HepG2 (cell line): ENCODE results near the gene MNT. TPM values are rescaled to one million over a fixed set of nuclear protein-coding genes. Genes with fewer than 3 reads are reported as not detected.

Experiments
- CENPT ChIP-seq: sonication (generic); formaldehyde crosslinking; IDR thresholded peaks from 2 replicates; pipeline ENCODE4 v1.8.0; 2022; ENCODE audit warnings: low read depth, mild to moderate bottlenecking, moderate library complexity, missing genetic modification reagents
- FOXC1 ChIP-seq: sonication (generic); formaldehyde crosslinking; IDR thresholded peaks from 2 replicates; pipeline ENCODE4 v1.8.0; 2022; ENCODE audit warnings: mild to moderate bottlenecking, missing genetic modification reagents, borderline replicate concordance
- JUNB ChIP-seq: sonication (generic); formaldehyde crosslinking; IDR thresholded peaks from 2 replicates; pipeline ENCODE4 v1.8.0; 2022; ENCODE audit warnings: missing genetic modification reagents, mild to moderate bottlenecking, borderline replicate concordance
- KAT2B ChIP-seq: fragments of 150-350 bp; IDR thresholded peaks from 2 replicates; pipeline ENCODE4 v1.6.1; 2014; ENCODE audit warnings: low read depth, low read length, borderline replicate concordance
- KDM1A ChIP-seq: IDR thresholded peaks from 2 replicates; pipeline ENCODE4 v1.6.1; 2016; ENCODE audit warnings: missing compliant biosample characterization
- MXD1 ChIP-seq: sonication (generic); formaldehyde crosslinking; IDR thresholded peaks from 2 replicates; pipeline ENCODE4 v1.4.0; 2020; ENCODE audit warnings: mild to moderate bottlenecking, missing genetic modification reagents
- RBAK ChIP-seq: sonication (generic); formaldehyde crosslinking; IDR thresholded peaks from 2 replicates; pipeline ENCODE4 v1.5.1; 2020; ENCODE audit warnings: mild to moderate bottlenecking, missing genetic modification reagents
- RXRA ChIP-seq: sonication (generic); formaldehyde crosslinking; IDR thresholded peaks from 2 replicates; pipeline ENCODE4 v1.5.1; 2020; ENCODE audit warnings: missing genetic modification reagents
- SIX4 ChIP-seq: sonication (generic); formaldehyde crosslinking; IDR thresholded peaks from 2 replicates; pipeline ENCODE4 v1.4.0; 2020; ENCODE audit warnings: missing genetic modification reagents
- SP5 ChIP-seq: IDR thresholded peaks from 2 replicates; pipeline ENCODE4 v1.6.1; 2016; ENCODE audit warnings: low read depth, borderline replicate concordance
- XRCC5 ChIP-seq: fragments of 200-400 bp; formaldehyde crosslinking; optimal IDR thresholded peaks from 2 replicates; pipeline ENCODE3; 2017; ENCODE audit warnings: mild to moderate bottlenecking, low read length
- ZFP91 ChIP-seq: sonication (generic); formaldehyde crosslinking; IDR thresholded peaks from 2 replicates; pipeline ENCODE4 v1.9.0; 2022; ENCODE audit warnings: missing genetic modification reagents, mild to moderate bottlenecking, borderline replicate concordance
- ZFY ChIP-seq: sonication (generic); formaldehyde crosslinking; IDR thresholded peaks from 2 replicates; pipeline ENCODE4 v1.4.0; 2020; ENCODE audit warnings: missing genetic modification reagents
- ZFYVE20 ChIP-seq: sonication (generic); formaldehyde crosslinking; IDR thresholded peaks from 2 replicates; pipeline ENCODE4 v1.8.0; 2023; ENCODE audit warnings: low read depth, mild to moderate bottlenecking, moderate library complexity, missing genetic modification reagents, borderline replicate concordance
- ZHX2 ChIP-seq, 2 experiments: sonication (generic) in 1 of 2; formaldehyde crosslinking in 1 of 2; IDR thresholded peaks; 2 replicates each; pipeline versions ENCODE4 v1.6.1 to v1.9.0; 2014 to 2022; ENCODE audit warnings: antibody characterized with exemption in 1 of 2, borderline replicate concordance in 1 of 2, inconsistent platforms in 1 of 2, low read depth in 1 of 2, missing genetic modification reagents in 1 of 2
- ZNF3 ChIP-seq: IDR thresholded peaks from 2 replicates; pipeline ENCODE4 v1.7.0; 2017; ENCODE audit warnings: inconsistent platforms
- ZNF367 ChIP-seq: sonication (generic); formaldehyde crosslinking; IDR thresholded peaks from 2 replicates; pipeline ENCODE4 v1.4.0; 2020; ENCODE audit warnings: missing genetic modification reagents, borderline replicate concordance
- polyA plus RNA-seq, 8 experiments: library from polyadenylated mRNA; depleted of rRNA in 3 of 8; stranded (reverse) in 7 of 8; unstranded in 1 of 8; fragments of >200 nt; fragmentation: Illumina TruSeq in 4 of 8; extraction: Trizol in 4 of 8; gene quantifications; 2 replicates each; pipeline versions ENCODE4 v1.2.1 to v1.2.3, GENCODE V29; 2011 to 2016; ENCODE audit warnings: low read depth in 4 of 8, missing spikeins in 1 of 8, mixed read lengths in 1 of 8; ENCODE audit not compliant: insufficient read depth in 1 of 8
- total RNA-seq, 5 experiments: library from RNA; depleted of rRNA; stranded (reverse); fragments of >200 nt; fragmentation: Illumina TruSeq; extraction: Trizol; gene quantifications; 2 replicates each; pipeline ENCODE4 v1.2.3, GENCODE V29; 2016; ENCODE audit warnings: low read depth in 1 of 5
- TF ChIP-seq, protein P1 (sequence below): sonication (generic); formaldehyde crosslinking; IDR thresholded peaks from 2 replicates; pipeline ENCODE4 v1.4.0; 2020; ENCODE audit warnings: mild to moderate bottlenecking, missing genetic modification reagents

The MNT gene
- total and polyA plus RNA-seq, 2 of the 13 experiments (the other 11 are each of a cell fraction or from before 2014, with no cell fraction given), result 2.1 to 3.5 TPM

GRCh38 chr17:2336215-2336851 lies 64.5 kb downstream of the MNT start, which contains the start of gene TSR1 (continued):
- TF ChIP-seq ZFP91, result peak; percentile 91; the same call in 1 of the 2 replicates
- no peak; the same call in 1 of the 2 replicates for TF ChIP-seq ZNF3 (CRISPR knock-in tag)
- TF ChIP-seq RXRA (CRISPR knock-in tag), result 0 out of 2 replicates have a peak, but pooled peaks have one; percentile 43
- peak; percentile 17; the same call in 1 of the 2 replicates for TF ChIP-seq FOXC1 (CRISPR knock-in tag)
- TF ChIP-seq ZFYVE20, result no peak
- TF ChIP-seq JUNB (CRISPR knock-in tag), result no peak
- peak; percentile 91; the same call in 1 of the 2 replicates for TF ChIP-seq MXD1 (CRISPR knock-in tag)
- no peak for TF ChIP-seq KAT2B
- TF ChIP-seq KDM1A (CRISPR knock-in tag), result no peak
- TF ChIP-seq SIX4 (CRISPR knock-in tag), result no peak
- TF ChIP-seq ZHX2 (IDR thresholded peaks at IDR 0.05; ENCODE audit: low read depth), result peak; percentile 85
- peak; percentile 23; the same call in 1 of the 2 replicates for TF ChIP-seq ZHX2 (CRISPR knock-in tag; IDR thresholded peaks at IDR 0.05; ENCODE audit: borderline replicate concordance)
- no peak for TF ChIP-seq CENPT (CRISPR knock-in tag)
- peak; percentile 71 for TF ChIP-seq SP5
- TF ChIP-seq, protein P1, sequence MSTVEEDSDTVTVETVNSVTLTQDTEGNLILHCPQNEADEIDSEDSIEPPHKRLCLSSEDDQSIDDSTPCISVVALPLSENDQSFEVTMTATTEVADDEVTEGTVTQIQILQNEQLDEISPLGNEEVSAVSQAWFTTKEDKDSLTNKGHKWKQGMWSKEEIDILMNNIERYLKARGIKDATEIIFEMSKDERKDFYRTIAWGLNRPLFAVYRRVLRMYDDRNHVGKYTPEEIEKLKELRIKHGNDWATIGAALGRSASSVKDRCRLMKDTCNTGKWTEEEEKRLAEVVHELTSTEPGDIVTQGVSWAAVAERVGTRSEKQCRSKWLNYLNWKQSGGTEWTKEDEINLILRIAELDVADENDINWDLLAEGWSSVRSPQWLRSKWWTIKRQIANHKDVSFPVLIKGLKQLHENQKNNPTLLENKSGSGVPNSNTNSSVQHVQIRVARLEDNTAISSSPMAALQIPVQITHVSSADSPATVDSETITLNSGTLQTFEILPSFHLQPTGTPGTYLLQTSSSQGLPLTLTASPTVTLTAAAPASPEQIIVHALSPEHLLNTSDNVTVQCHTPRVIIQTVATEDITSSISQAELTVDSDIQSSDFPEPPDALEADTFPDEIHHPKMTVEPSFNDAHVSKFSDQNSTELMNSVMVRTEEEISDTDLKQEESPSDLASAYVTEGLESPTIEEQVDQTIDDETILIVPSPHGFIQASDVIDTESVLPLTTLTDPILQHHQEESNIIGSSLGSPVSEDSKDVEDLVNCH, result no peak
- no peak for TF ChIP-seq RBAK (CRISPR knock-in tag)
- no peak for TF ChIP-seq ZNF367
- TF ChIP-seq ZFY (CRISPR knock-in tag), result peak; percentile 93
- TF ChIP-seq XRCC5, result peak; percentile 45
